Measurements from ENCODE around the gene P3H2.

DNA sequence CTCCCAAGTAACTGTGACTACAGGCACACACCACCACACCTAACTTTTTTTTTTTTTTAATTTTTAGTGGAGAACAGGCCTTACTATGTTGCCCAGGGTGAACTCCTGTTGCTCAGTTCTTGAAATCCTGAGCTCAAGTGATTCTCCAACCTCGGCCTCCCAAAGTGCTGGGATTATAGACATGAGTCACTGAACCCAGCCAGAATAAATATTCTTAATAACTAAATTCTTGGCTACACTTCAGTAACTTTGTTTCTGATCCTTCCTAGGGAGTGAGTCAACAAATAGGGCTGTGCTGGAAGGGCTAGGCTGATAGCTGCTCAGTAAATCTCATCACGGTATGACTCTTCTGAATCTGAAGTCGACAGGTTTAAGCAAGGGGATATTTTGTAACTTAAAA, 56.6 kb downstream of the P3H2 start:
- TF ChIP-seq ATF3 (IDR thresholded peaks at IDR 0.05) (no peak), EZH2 (IDR thresholded peaks at IDR 0.05) (no peak), CTCF (IDR thresholded peaks at IDR 0.05 in 2 of 3, conservative IDR thresholded peaks at IDR 0.05 in 1 of 3; ENCODE audit: borderline replicate concordance in 1 of 3, insufficient read depth in 1 of 3, low read depth in 2 of 3, low read length in 2 of 3) (no peak), POLR2A (IDR thresholded peaks at IDR 0.05; ENCODE audit: borderline replicate concordance, extremely low read depth, insufficient read depth, insufficient read length) (no peak), REST (IDR thresholded peaks at IDR 0.05; ENCODE audit: low read depth) (no peak), POLR2AphosphoS5 (IDR thresholded peaks at IDR 0.05; ENCODE audit: low read depth, low read length) (no peak), SP1 (IDR thresholded peaks at IDR 0.05; ENCODE audit: low read depth) (0 out of 2 replicates have a peak, but pooled peaks have one; percentile 22)

Measured in HCT116 (cell line).